ENCODE measurements around the gene EDAR.
A peak's percentile ranks its signal among the peaks of the same experiment; 100 is the strongest.

Gene EDAR

GRCh38 chr2:109000738-109001137 is 11.7 kb upstream of the EDAR start:
- no peak for DNase-seq

GRCh38 chr2:108998911-108999310 is 9.9 kb upstream of the EDAR start:
- no peak for DNase-seq

- DNase-seq = no peak
Observed at GRCh38 chr2:108994178-108994577, 5.2 kb upstream of the EDAR start.

GRCh38 chr2:108993095-108993937 is 4.3 kb upstream of the EDAR start:
- no peak for DNase-seq

GRCh38 chr2:108988076-108988795 is 784 bp downstream of the EDAR start:
- DNase-seq = no peak

- peak in 1 of 2 donors; percentile 46 for DNase-seq
Observed at GRCh38 chr2:108986916-108987510, 2.0 kb downstream of the EDAR start.

GRCh38 chr2:108983610-108984009 is 5.4 kb downstream of the EDAR start:
- no peak for DNase-seq

- no peak for DNase-seq
Observed at GRCh38 chr2:108983061-108983460, 6.0 kb downstream of the EDAR start.

- DNase-seq = no peak
Observed at GRCh38 chr2:108982259-108982679, 6.8 kb downstream of the EDAR start.

GRCh38 chr2:108981846-108982245 is 7.2 kb downstream of the EDAR start:
- DNase-seq = no peak

- no peak for DNase-seq
Observed at GRCh38 chr2:108980076-108980475, 8.9 kb downstream of the EDAR start.

GRCh38 chr2:108979461-108979860 is 9.6 kb downstream of the EDAR start:
- no peak for DNase-seq

- no peak for DNase-seq
Observed at GRCh38 chr2:108978709-108979111, 10.3 kb downstream of the EDAR start.

- no peak for DNase-seq
Observed at GRCh38 chr2:108975613-108976435, 13.2 kb downstream of the EDAR start.

- no peak for DNase-seq
Observed at GRCh38 chr2:108974674-108975073, 14.3 kb downstream of the EDAR start.

GRCh38 chr2:108972663-108973062 is 16.4 kb downstream of the EDAR start:
- DNase-seq = no peak

- DNase-seq = no peak
Observed at GRCh38 chr2:108971661-108972566, 17.1 kb downstream of the EDAR start.

GRCh38 chr2:108970369-108970768 is 18.7 kb downstream of the EDAR start:
- no peak for DNase-seq

GRCh38 chr2:108969856-108970255 is 19.2 kb downstream of the EDAR start:
- no peak for DNase-seq

GRCh38 chr2:108968619-108969018 is 20.4 kb downstream of the EDAR start:
- no peak for DNase-seq

GRCh38 chr2:108967757-108968156 is 21.3 kb downstream of the EDAR start:
- DNase-seq = no peak
